ENCODE data around the gene PRR13. TPM values are rescaled to one million over a fixed set of nuclear protein-coding genes. Genes with fewer than 3 reads are reported as not detected.
A peak's percentile ranks its signal among the peaks of the same experiment; 100 is the strongest.

PRR13 gene
- total and polyA plus RNA-seq, 7 experiments from 2014 or later: 147 to 529 (median 207) TPM

- ATAC-seq: no peak
Measured at GRCh38 chr12:53465679-53466078, 24.1 kb downstream of the PRR13 start.

GRCh38 chr12:53466640-53467039, 25.1 kb downstream of the PRR13 start:
- peaks cover 0 to 2% (median 0%) of the 10 kb centered on the region in 11 donors for H3K9me3 Mint-ChIP-seq
- DNase-seq (no peak), ATAC-seq (no peak)
- no peak overlapping the region for H3K27ac ChIP-seq (ENCODE audit: low read depth, low read length)
- POLR2A ChIA-PET: no interaction called here
- CTCF ChIA-PET: no interaction called here
- intact Hi-C loops (cut with micrococcal nuclease): no loop called here
- no peaks in the 10 kb centered on the region for H3K27me3 ChIP-seq (ENCODE audit: control insufficient read depth in 2 of 2, insufficient read depth in 2 of 2, low read length in 2 of 2)
- H3K4me3 ChIP-seq (ENCODE audit: low read length): no peak overlapping the region
- H3K27me3 Mint-ChIP-seq: no peaks in the 10 kb centered on the region
- no peaks in the 10 kb centered on the region for H3K4me1 ChIP-seq (ENCODE audit: control insufficient read depth in 2 of 2, insufficient read depth in 2 of 2, low read length in 2 of 2)
- H3K36me3 Mint-ChIP-seq: peaks cover 18 to 60% (median 46%) of the 10 kb centered on the region in 5 donors
- H3K27ac Mint-ChIP-seq: peak overlapping the region in 4 of 9 donors; percentile 29 to 81 (median 57)
- H3K9me3 ChIP-seq (ENCODE audit: control insufficient read depth in 2 of 3, low read length in 3 of 3): no peaks in the 10 kb centered on the region
- peaks cover 57 to 96% (median 84%) of the 10 kb centered on the region in 3 experiments for H3K36me3 ChIP-seq (ENCODE audit: control insufficient read depth in 2 of 3, insufficient read depth in 3 of 3, low read length in 3 of 3)
- no peak overlapping the region for H3K4me3 Mint-ChIP-seq
- peaks cover 15 to 48% (median 40%) of the 10 kb centered on the region in 7 donors for H3K4me1 Mint-ChIP-seq

More at GRCh38 chr12:53465679-53466078, 24.1 kb downstream of the PRR13 start:
- Mint-ChIP-seq H3K36me3 (peaks cover 16 to 61% (median 49%) of the 10 kb centered on the region in 5 donors), H3K27me3 (no peaks in the 10 kb centered on the region), H3K9me3 (no peaks in the 10 kb centered on the region), H3K27ac (peak overlapping the region in 5 of 9 donors; percentile 28 to 59 (median 45)), H3K4me3 (no peak overlapping the region), H3K4me1 (peaks cover 18 to 47% (median 39%) of the 10 kb centered on the region in 7 donors)
- H3K27me3 ChIP-seq (ENCODE audit: control insufficient read depth in 2 of 2, insufficient read depth in 2 of 2, low read length in 2 of 2): no peaks in the 10 kb centered on the region
- POLR2A ChIA-PET: interaction anchor here (0.7 kb wide), 1 partner anchor 10 kb away, joined by 3 read pairs; no protein-coding TSS in a partner anchor
- H3K36me3 ChIP-seq (ENCODE audit: control insufficient read depth in 2 of 3, insufficient read depth in 3 of 3, low read length in 3 of 3): peaks cover 62 to 99% (median 88%) of the 10 kb centered on the region in 3 experiments
- CTCF ChIA-PET: no interaction called here
- H3K9me3 ChIP-seq (ENCODE audit: control insufficient read depth in 2 of 3, low read length in 3 of 3): no peaks in the 10 kb centered on the region
- DNase-seq: no peak
- intact Hi-C loops (cut with micrococcal nuclease): no loop called here
- no peak overlapping the region for H3K27ac ChIP-seq (ENCODE audit: low read depth, low read length)
- H3K4me3 ChIP-seq (ENCODE audit: low read length): no peak overlapping the region
- no peaks in the 10 kb centered on the region for H3K4me1 ChIP-seq (ENCODE audit: control insufficient read depth in 2 of 2, insufficient read depth in 2 of 2, low read length in 2 of 2)

DNA sequence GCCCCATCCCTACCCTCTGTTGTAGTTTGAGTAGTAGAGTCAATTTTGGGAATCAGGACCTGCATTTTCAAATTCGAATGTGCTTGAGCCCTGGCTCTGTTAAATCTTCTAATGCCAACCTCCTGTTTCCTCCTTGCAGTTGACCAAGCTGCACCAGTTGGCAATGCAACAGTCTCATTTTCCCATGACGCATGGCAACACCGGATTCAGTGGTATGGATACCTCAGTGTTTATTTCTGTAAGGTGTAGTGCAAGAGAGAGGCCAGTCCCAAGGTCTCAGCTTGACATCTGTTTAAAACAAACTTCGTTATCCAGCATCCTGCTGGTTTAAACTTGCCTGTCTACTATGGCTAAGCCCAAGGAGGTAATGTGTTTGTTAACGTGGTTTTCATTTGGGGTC, 25.5 kb downstream of the PRR13 start:
- no peak for ATAC-seq
- H3K36me3 Mint-ChIP-seq: peaks cover 23 to 60% (median 48%) of the 10 kb centered on the region in 5 donors
- H3K27me3 Mint-ChIP-seq: no peaks in the 10 kb centered on the region

GRCh38 chr12:53467880-53468279, 26.3 kb downstream of the PRR13 start:
- Mint-ChIP-seq H3K27me3 (no peaks in the 10 kb centered on the region), H3K4me3 (no peak overlapping the region), H3K9me3 (peaks cover 0 to 2% (median 0%) of the 10 kb centered on the region in 11 donors), H3K27ac (peak overlapping the region in 2 of 9 donors; percentile 33 to 38), H3K4me1 (peaks cover 23 to 55% (median 44%) of the 10 kb centered on the region in 7 donors), H3K36me3 (peaks cover 19 to 59% (median 48%) of the 10 kb centered on the region in 5 donors)
- DNase-seq (no peak), ATAC-seq (no peak)
- intact Hi-C loops (cut with micrococcal nuclease): no loop called here
- no peak overlapping the region for H3K4me3 ChIP-seq (ENCODE audit: low read length)
- ChIA-PET CTCF (no interaction called here), POLR2A (interaction anchor here (1.1 to 1.7 kb wide), 2 partner anchors 13 to 14 kb away, joined by 4 to 5 read pairs; no protein-coding TSS in a partner anchor)
- peaks cover 63 to 96% (median 84%) of the 10 kb centered on the region in 3 experiments for H3K36me3 ChIP-seq (ENCODE audit: control insufficient read depth in 2 of 3, insufficient read depth in 3 of 3, low read length in 3 of 3)
- no peak overlapping the region for H3K27ac ChIP-seq (ENCODE audit: low read depth, low read length)
- no peaks in the 10 kb centered on the region for H3K27me3 ChIP-seq (ENCODE audit: control insufficient read depth in 2 of 2, insufficient read depth in 2 of 2, low read length in 2 of 2)
- H3K9me3 ChIP-seq (ENCODE audit: control insufficient read depth in 2 of 3, low read length in 3 of 3): no peaks in the 10 kb centered on the region
- H3K4me1 ChIP-seq (ENCODE audit: control insufficient read depth in 2 of 2, insufficient read depth in 2 of 2, low read length in 2 of 2): no peaks in the 10 kb centered on the region

More for the DNA sequence above, 25.5 kb downstream of the PRR13 start:
- Mint-ChIP-seq H3K4me1 (peaks cover 20 to 52% (median 41%) of the 10 kb centered on the region in 7 donors), H3K4me3 (no peak overlapping the region), H3K9me3 (peaks cover 0 to 2% (median 0%) of the 10 kb centered on the region in 11 donors), H3K27ac (peak overlapping the region in 3 of 9 donors; percentile 5 to 81 (median 29))
- POLR2A ChIA-PET: interaction anchor here (1.7 kb wide), 1 partner anchor 15 kb away, joined by 5 read pairs; no protein-coding TSS in a partner anchor
- H3K4me1 ChIP-seq (ENCODE audit: control insufficient read depth in 2 of 2, insufficient read depth in 2 of 2, low read length in 2 of 2): no peaks in the 10 kb centered on the region
- CTCF ChIA-PET: no interaction called here
- peaks cover 60 to 96% (median 84%) of the 10 kb centered on the region in 3 experiments for H3K36me3 ChIP-seq (ENCODE audit: control insufficient read depth in 2 of 3, insufficient read depth in 3 of 3, low read length in 3 of 3)
- no peak overlapping the region for H3K27ac ChIP-seq (ENCODE audit: low read depth, low read length)
- no peaks in the 10 kb centered on the region for H3K27me3 ChIP-seq (ENCODE audit: control insufficient read depth in 2 of 2, insufficient read depth in 2 of 2, low read length in 2 of 2)
- DNase-seq: no peak
- no peaks in the 10 kb centered on the region for H3K9me3 ChIP-seq (ENCODE audit: control insufficient read depth in 2 of 3, low read length in 3 of 3)
- no peak overlapping the region for H3K4me3 ChIP-seq (ENCODE audit: low read length)
- intact Hi-C loops (cut with micrococcal nuclease): no loop called here

- ChIA-PET POLR2A (interaction anchor here (1.1 to 1.7 kb wide), 2 partner anchors 13 kb away, joined by 4 to 5 read pairs; no protein-coding TSS in a partner anchor), CTCF (no interaction called here)
- Histone ChIP-seq H3K27me3 (ENCODE audit: control insufficient read depth in 2 of 2, insufficient read depth in 2 of 2, low read length in 2 of 2) (no peaks in the 10 kb centered on the region), H3K36me3 (ENCODE audit: control insufficient read depth in 2 of 3, insufficient read depth in 3 of 3, low read length in 3 of 3) (peaks cover 61 to 96% (median 82%) of the 10 kb centered on the region in 3 experiments), H3K4me1 (ENCODE audit: control insufficient read depth in 2 of 2, insufficient read depth in 2 of 2, low read length in 2 of 2) (peaks cover 0 to under 1% of the 10 kb centered on the region in 2 donors), H3K27ac (ENCODE audit: low read depth, low read length) (no peak overlapping the region), H3K9me3 (ENCODE audit: control insufficient read depth in 2 of 3, low read length in 3 of 3) (no peaks in the 10 kb centered on the region), H3K4me3 (ENCODE audit: low read length) (no peak overlapping the region)
- no peak for ATAC-seq
- peaks cover 21 to 51% (median 41%) of the 10 kb centered on the region in 7 donors for H3K4me1 Mint-ChIP-seq
- H3K27me3 Mint-ChIP-seq: no peaks in the 10 kb centered on the region
- H3K9me3 Mint-ChIP-seq: peaks cover 0 to 2% (median 0%) of the 10 kb centered on the region in 11 donors
- DNase-seq: no peak
- H3K36me3 Mint-ChIP-seq: peaks cover 19 to 59% (median 44%) of the 10 kb centered on the region in 5 donors
- intact Hi-C loops (cut with micrococcal nuclease): no loop called here
- peak overlapping the region in 3 of 9 donors; percentile 33 to 48 (median 47) for H3K27ac Mint-ChIP-seq
- H3K4me3 Mint-ChIP-seq: no peak overlapping the region
Measured at GRCh38 chr12:53468282-53468681, 26.7 kb downstream of the PRR13 start.

GRCh38 chr12:53472056-53472582, 30.6 kb downstream of the PRR13 start:
- Mint-ChIP-seq H3K4me3 (peak overlapping the region in 1 of 10 donors; percentile 24), H3K27me3 (no peaks in the 10 kb centered on the region), H3K4me1 (peaks cover 15 to 61% (median 47%) of the 10 kb centered on the region in 7 donors), H3K36me3 (peaks cover 23 to 53% (median 35%) of the 10 kb centered on the region in 5 donors), H3K9me3 (peaks cover 0 to 2% (median 0%) of the 10 kb centered on the region in 11 donors), H3K27ac (peak overlapping the region in 5 of 9 donors; percentile 49 to 70 (median 57))
- H3K4me3 ChIP-seq (ENCODE audit: low read length): no peak overlapping the region
- peaks cover 54 to 97% (median 71%) of the 10 kb centered on the region in 3 experiments for H3K36me3 ChIP-seq (ENCODE audit: control insufficient read depth in 2 of 3, insufficient read depth in 3 of 3, low read length in 3 of 3)
- H3K27me3 ChIP-seq (ENCODE audit: control insufficient read depth in 2 of 2, insufficient read depth in 2 of 2, low read length in 2 of 2): no peaks in the 10 kb centered on the region
- ChIA-PET CTCF (interaction anchor here (2.0 to 7.5 kb wide), 2 partner anchors 27 to 37 kb away, joined by 7 to 36 read pairs; partner anchors contain the start of gene MAP3K12), POLR2A (interaction anchor here (0.6 to 1.1 kb wide), 4 partner anchors 9 to 1200 kb away, joined by 3 read pairs; no protein-coding TSS in a partner anchor)
- H3K9me3 ChIP-seq (ENCODE audit: control insufficient read depth in 2 of 3, low read length in 3 of 3): no peaks in the 10 kb centered on the region
- no peak overlapping the region for H3K27ac ChIP-seq (ENCODE audit: low read depth, low read length)
- intact Hi-C loops (cut with micrococcal nuclease): loop anchor here in 1 of 2 donors (2.0 kb wide), 1 partner anchor 13 kb away; no protein-coding TSS in a partner anchor
- DNase-seq (no peak), ATAC-seq (no peak)
- peaks cover 8 to 10% of the 10 kb centered on the region in 2 donors for H3K4me1 ChIP-seq (ENCODE audit: control insufficient read depth in 2 of 2, insufficient read depth in 2 of 2, low read length in 2 of 2)

Data from naive thymus-derived CD4-positive, alpha-beta T cell (primary cell).